ENCODE results near the gene OTOG.

Gene OTOG

GRCh38 chr11:17522655-17523054 is 24.4 kb upstream of the OTOG start:
- no peak for DNase-seq
- peaks cover 11% of the 10 kb centered on the region; the same call in 1 of the 2 replicates for H3K27me3 ChIP-seq (replicated peaks; ENCODE audit: insufficient read depth, low read length)
- H3K4me1 ChIP-seq (ENCODE audit: low read length), result no peaks in the 10 kb centered on the region
- H3F3A ChIP-seq (ENCODE audit: insufficient read depth, low read length), result no peaks in the 10 kb centered on the region
- H3K9me2 ChIP-seq (replicated peaks; ENCODE audit: insufficient read depth, low read length), result no peaks in the 10 kb centered on the region
- H2AFZ ChIP-seq (ENCODE audit: low read length), result no peak overlapping the region
- TF ChIP-seq EZH2 (optimal IDR thresholded peaks at IDR 0.05; ENCODE audit: low read depth, low read length), result no peak
- TF ChIP-seq EZH2phosphoT487 (IDR thresholded peaks at IDR 0.05; ENCODE audit: low read length), result no peak
- no peak for TF ChIP-seq CTCF (IDR thresholded peaks at IDR 0.05; ENCODE audit: low read length)
- no peaks in the 10 kb centered on the region for H4K20me1 ChIP-seq (ENCODE audit: insufficient read depth, low read length)
- H3K9me3 ChIP-seq (replicated peaks; ENCODE audit: insufficient read depth, low read length), result no peaks in the 10 kb centered on the region
- no peak overlapping the region for H3K9ac ChIP-seq (ENCODE audit: low read length)
- no peak overlapping the region for H3K4me2 ChIP-seq (ENCODE audit: low read depth, low read length)
- H3K36me3 ChIP-seq (replicated peaks; ENCODE audit: insufficient read depth, low read length), result no peaks in the 10 kb centered on the region
- no peak overlapping the region for H3K4me3 ChIP-seq (ENCODE audit: low read length)
- H3K27ac ChIP-seq (ENCODE audit: low read length), result no peak overlapping the region
- H3K79me2 ChIP-seq (ENCODE audit: low read length), result no peaks in the 10 kb centered on the region

GRCh38 chr11:17524221-17524620 is 22.8 kb upstream of the OTOG start:
- Histone ChIP-seq H4K20me1 (ENCODE audit: insufficient read depth, low read length) (no peaks in the 10 kb centered on the region), H3K27me3 (replicated peaks; ENCODE audit: insufficient read depth, low read length) (peaks cover 20% of the 10 kb centered on the region), H3K4me1 (ENCODE audit: low read length) (no peaks in the 10 kb centered on the region), H3K4me3 (ENCODE audit: low read length) (no peak overlapping the region), H3K9me2 (replicated peaks; ENCODE audit: insufficient read depth, low read length) (no peaks in the 10 kb centered on the region), H3K36me3 (replicated peaks; ENCODE audit: insufficient read depth, low read length) (no peaks in the 10 kb centered on the region), H3F3A (ENCODE audit: insufficient read depth, low read length) (no peaks in the 10 kb centered on the region), H3K27ac (ENCODE audit: low read length) (no peak overlapping the region), H3K9ac (ENCODE audit: low read length) (no peak overlapping the region), H3K4me2 (ENCODE audit: low read depth, low read length) (no peak overlapping the region), H2AFZ (ENCODE audit: low read length) (no peak overlapping the region), H3K9me3 (replicated peaks; ENCODE audit: insufficient read depth, low read length) (no peaks in the 10 kb centered on the region), H3K79me2 (ENCODE audit: low read length) (no peaks in the 10 kb centered on the region)
- no peak for DNase-seq
- TF ChIP-seq EZH2 (optimal IDR thresholded peaks at IDR 0.05; ENCODE audit: low read depth, low read length) (no peak), CTCF (IDR thresholded peaks at IDR 0.05; ENCODE audit: low read length) (no peak), EZH2phosphoT487 (IDR thresholded peaks at IDR 0.05; ENCODE audit: low read length) (no peak)

GRCh38 chr11:17525570-17525969 is 21.5 kb upstream of the OTOG start:
- no peak overlapping the region for H3K9ac ChIP-seq (ENCODE audit: low read length)
- no peaks in the 10 kb centered on the region for H3K9me3 ChIP-seq (replicated peaks; ENCODE audit: insufficient read depth, low read length)
- H2AFZ ChIP-seq (ENCODE audit: low read length), result no peak overlapping the region
- H3K4me2 ChIP-seq (ENCODE audit: low read depth, low read length), result no peak overlapping the region
- H3K27me3 ChIP-seq (replicated peaks; ENCODE audit: insufficient read depth, low read length), result peaks cover 34% of the 10 kb centered on the region
- no peaks in the 10 kb centered on the region for H3K79me2 ChIP-seq (ENCODE audit: low read length)
- no peaks in the 10 kb centered on the region for H3K4me1 ChIP-seq (ENCODE audit: low read length)
- no peak overlapping the region for H3K4me3 ChIP-seq (ENCODE audit: low read length)
- H3F3A ChIP-seq (ENCODE audit: insufficient read depth, low read length), result no peaks in the 10 kb centered on the region
- H3K36me3 ChIP-seq (replicated peaks; ENCODE audit: insufficient read depth, low read length), result no peaks in the 10 kb centered on the region
- no peak for TF ChIP-seq CTCF (IDR thresholded peaks at IDR 0.05; ENCODE audit: low read length)
- TF ChIP-seq EZH2phosphoT487 (IDR thresholded peaks at IDR 0.05; ENCODE audit: low read length), result no peak
- TF ChIP-seq EZH2 (optimal IDR thresholded peaks at IDR 0.05; ENCODE audit: low read depth, low read length), result no peak
- no peaks in the 10 kb centered on the region for H3K9me2 ChIP-seq (replicated peaks; ENCODE audit: insufficient read depth, low read length)
- no peak overlapping the region for H3K27ac ChIP-seq (ENCODE audit: low read length)
- DNase-seq, result no peak
- no peaks in the 10 kb centered on the region for H4K20me1 ChIP-seq (ENCODE audit: insufficient read depth, low read length)
